GM18502 (cell line): ENCODE measurements around the gene NDC1.

Experiments
- ATAC-seq: cut with Tn5 transposase; IDR thresholded peaks from one replicate; pipeline ENCODE4 v1.9.1; 2021; ENCODE audit warnings: mild to moderate bottlenecking; ENCODE audit not compliant: unreplicated experiment, poor library complexity

The NDC1 gene

GRCh38 chr1:53733975-53734649 is 104.0 kb downstream of the NDC1 start:
- no peak for ATAC-seq

GRCh38 chr1:53733447-53733931 is 104.6 kb downstream of the NDC1 start:
- ATAC-seq = no peak

- ATAC-seq = no peak
Measured at GRCh38 chr1:53732912-53733317, 105.2 kb downstream of the NDC1 start.

GRCh38 chr1:53732409-53732808 is 105.7 kb downstream of the NDC1 start:
- ATAC-seq = no peak

GRCh38 chr1:53731779-53732305 is 106.3 kb downstream of the NDC1 start:
- no peak for ATAC-seq

- no peak for ATAC-seq
Measured at GRCh38 chr1:53731043-53731600, 107.0 kb downstream of the NDC1 start.

GRCh38 chr1:53730224-53730865 is 107.8 kb downstream of the NDC1 start:
- no peak for ATAC-seq

- ATAC-seq = no peak
Measured at GRCh38 chr1:53729456-53730223, 108.5 kb downstream of the NDC1 start.

GRCh38 chr1:53728702-53729455 is 109.2 kb downstream of the NDC1 start:
- no peak for ATAC-seq

- no peak for ATAC-seq
Measured at GRCh38 chr1:53728196-53728595, 109.9 kb downstream of the NDC1 start.

- no peak for ATAC-seq
Measured at GRCh38 chr1:53727461-53728092, 110.5 kb downstream of the NDC1 start.

GRCh38 chr1:53726009-53726600 is 112.0 kb downstream of the NDC1 start:
- ATAC-seq = no peak

- no peak for ATAC-seq
Measured at GRCh38 chr1:53725238-53725689, 112.8 kb downstream of the NDC1 start.

GRCh38 chr1:53722025-53722424 is 116.1 kb downstream of the NDC1 start:
- ATAC-seq = no peak

GRCh38 chr1:53721088-53721487 is 117.0 kb downstream of the NDC1 start:
- no peak for ATAC-seq

- no peak for ATAC-seq
Measured at GRCh38 chr1:53719469-53719868, 118.6 kb downstream of the NDC1 start.

- ATAC-seq = no peak
Measured at GRCh38 chr1:53718443-53718842, 119.7 kb downstream of the NDC1 start.

GRCh38 chr1:53717025-53717804 is 120.9 kb downstream of the NDC1 start:
- ATAC-seq = no peak
